ENCODE results near the gene GABRA1. TPM values are rescaled to one million over a fixed set of nuclear protein-coding genes. Genes with fewer than 3 reads are reported as not detected.

Gene GABRA1
- total RNA-seq, 1 experiment from 2014 or later = not detected

GRCh38 chr5:161804263-161804662 lies 43.7 kb upstream of the GABRA1 start:
- Histone ChIP-seq H3K36me3 (ENCODE audit: control insufficient read depth in 1 of 2, insufficient read depth in 2 of 2, low read length in 2 of 2) (no peaks in the 10 kb centered on the region), H3K27ac (ENCODE audit: low read depth, low read length) (no peak overlapping the region), H3K4me1 (ENCODE audit: control insufficient read depth in 1 of 2, insufficient read depth in 2 of 2, low read length in 2 of 2) (no peaks in the 10 kb centered on the region), H2AFZ (ENCODE audit: low read depth, low read length, poor library complexity, severe bottlenecking) (no peak overlapping the region), H3K79me2 (ENCODE audit: insufficient read depth, low read length) (no peaks in the 10 kb centered on the region), H3K4me3 (replicated peaks in 1 of 2; ENCODE audit: low read depth in 1 of 2, low read length in 2 of 2) (no peak overlapping the region), H4K20me1 (ENCODE audit: insufficient read depth) (no peaks in the 10 kb centered on the region), H3K27me3 (ENCODE audit: insufficient read depth, low read length) (no peaks in the 10 kb centered on the region), H3K9ac (ENCODE audit: low read length) (no peak overlapping the region), H3K9me3 (ENCODE audit: control insufficient read depth in 1 of 2, insufficient read depth in 1 of 2, low read depth in 1 of 2, low read length in 2 of 2) (peaks cover 0 to 6% of the 10 kb centered on the region in 2 experiments; a peak in 3 of 4 replicates), H3K9me2 (ENCODE audit: insufficient read depth) (no peaks in the 10 kb centered on the region), H3K4me2 (ENCODE audit: low read length) (no peak overlapping the region)
- ATAC-seq (no peak), DNase-seq (ENCODE audit: low read depth, low spot score) (no peak)
- intact Hi-C loops (cut with micrococcal nuclease) = no loop called here
- POLR2A ChIA-PET = no interaction called here
- CTCF ChIA-PET = no interaction called here
- TF ChIP-seq ATF3 (IDR thresholded peaks at IDR 0.05) (no peak), EZH2 (IDR thresholded peaks at IDR 0.05) (no peak), POLR2A (IDR thresholded peaks at IDR 0.05; ENCODE audit: borderline replicate concordance, extremely low read depth, insufficient read depth, insufficient read length) (no peak), RAD21 (IDR thresholded peaks at IDR 0.05; ENCODE audit: low read depth) (no peak), EZH2phosphoT487 (IDR thresholded peaks at IDR 0.05; ENCODE audit: borderline replicate concordance) (no peak), MAX (IDR thresholded peaks at IDR 0.05) (no peak), EGR1 (IDR thresholded peaks at IDR 0.05; ENCODE audit: low read depth) (no peak), JUND (IDR thresholded peaks at IDR 0.05) (no peak), TCF7L2 (IDR thresholded peaks at IDR 0.05; ENCODE audit: borderline replicate concordance, extremely low read depth, insufficient read depth, insufficient read length) (no peak), REST (IDR thresholded peaks at IDR 0.05; ENCODE audit: low read depth) (no peak)
- RAD21 ChIA-PET (ENCODE audit: low non-redundant PET in 1 of 2, low total read pairs in 2 of 2, uncharacterized antibody in 2 of 2, unreplicated experiment in 2 of 2) = no interaction called here
- BruUV-seq (replicated peaks) = no TSS peak
